Mesendoderm (in vitro differentiated cells): ENCODE data around the gene SPACA4.
A peak's percentile ranks its signal among the peaks of the same experiment; 100 is the strongest.

ENCODE experiments used
- DNase-seq: peaks from one replicate; pipeline ENCODE4 v3.0.0; 2013
- H2AK5ac ChIP-seq: 2 replicates; pipeline ENCODE4 v1.6.1; 2013; ENCODE audit warnings: low read length, inconsistent platforms
- H2BK120ac ChIP-seq: 2 replicates; pipeline ENCODE4 v1.6.1; 2013; ENCODE audit warnings: low read depth, mild to moderate bottlenecking, low read length, moderate library complexity, mixed read lengths
- H2BK15ac ChIP-seq: replicated peaks from 2 replicates; pipeline ENCODE4 v1.6.1; 2013; ENCODE audit warnings: low read depth, mild to moderate bottlenecking, moderate library complexity
- H2BK5ac ChIP-seq: 2 replicates; pipeline ENCODE4 v1.6.1; 2013; ENCODE audit warnings: low read length, inconsistent platforms
- H3K18ac ChIP-seq: 2 replicates; pipeline ENCODE4 v1.6.1; 2013; ENCODE audit warnings: mild to moderate bottlenecking, low read length, mixed read lengths
- H3K23ac ChIP-seq: one replicate; pipeline ENCODE4 v1.6.1; 2013; ENCODE audit warnings: low read length
- H3K27ac ChIP-seq: 2 replicates; pipeline ENCODE4 v1.5.1; 2013; ENCODE audit warnings: low read depth, mild to moderate bottlenecking, inconsistent platforms, low read length, moderate library complexity
- H3K27me3 ChIP-seq: 2 replicates; pipeline ENCODE4 v1.6.1; 2013; ENCODE audit warnings: low read length, control low read depth, mild to moderate bottlenecking, inconsistent platforms; ENCODE audit not compliant: insufficient read depth, poor library complexity
- H3K36me3 ChIP-seq: 2 replicates; pipeline ENCODE4 v1.6.1; 2013; ENCODE audit warnings: low read length, inconsistent platforms; ENCODE audit not compliant: control insufficient read depth, insufficient read depth
- H3K4ac ChIP-seq: one replicate; pipeline ENCODE4 v1.6.1; 2013; ENCODE audit warnings: low read depth, mild to moderate bottlenecking, low read length, moderate library complexity
- H3K4me1 ChIP-seq: 2 replicates; pipeline ENCODE4 v1.6.1; 2013; ENCODE audit warnings: low read depth, low read length, inconsistent platforms; ENCODE audit not compliant: control insufficient read depth
- H3K4me2 ChIP-seq: 2 replicates; pipeline ENCODE4 v1.6.1; 2013; ENCODE audit warnings: low read length
- H3K4me3 ChIP-seq: 2 replicates; pipeline ENCODE4 v1.5.1; 2013; ENCODE audit warnings: mild to moderate bottlenecking, low read length
- H3K56ac ChIP-seq: one replicate; pipeline ENCODE4 v1.6.1; 2013; ENCODE audit warnings: low read length
- H3K79me1 ChIP-seq: 2 replicates; pipeline ENCODE4 v1.6.1; 2013; ENCODE audit warnings: low read length, inconsistent platforms
- H3K79me2 ChIP-seq: 2 replicates; pipeline ENCODE4 v1.6.1; 2013; ENCODE audit warnings: mild to moderate bottlenecking, low read length; ENCODE audit not compliant: control insufficient read depth, insufficient read depth
- H3K9ac ChIP-seq: 2 replicates; pipeline ENCODE4 v1.6.1; 2013; ENCODE audit warnings: low read length, inconsistent platforms
- H4K5ac ChIP-seq: one replicate; pipeline ENCODE4 v1.6.1; 2013; ENCODE audit warnings: low read length
- H4K8ac ChIP-seq: one replicate; pipeline ENCODE4 v1.6.1; 2013; ENCODE audit warnings: low read depth, mild to moderate bottlenecking, control low read depth, low read length, moderate library complexity
- WGBS: extraction: QIAGEN DNeasy Blood & Tissue Kit; methylation state at CpG from one replicate; pipeline ENCODE4 v1.1.7; 2013; ENCODE audit warnings: low lambda C conversion rate, missing lambda C conversion rate; ENCODE audit not compliant: insufficient coverage; ENCODE audit errors: extremely low coverage; 5-methylcytosine and 5-hydroxymethylcytosine counted together

The SPACA4 gene

GRCh38 chr19:48656840-48657474 lies 50.4 kb downstream of the SPACA4 start:
- Histone ChIP-seq H3K79me2 (no peaks in the 10 kb centered on the region), H3K23ac (no peak overlapping the region), H3K18ac (no peak overlapping the region), H2BK5ac (no peak overlapping the region), H3K4me2 (no peak overlapping the region), H4K5ac (no peak overlapping the region), H2BK120ac (no peak overlapping the region), H3K36me3 (no peaks in the 10 kb centered on the region), H2AK5ac (no peak overlapping the region), H3K9ac (no peak overlapping the region), H4K8ac (no peak overlapping the region), H3K27ac (no peak overlapping the region), H3K4me1 (peaks cover 5% of the 10 kb centered on the region), H3K4me3 (no peak overlapping the region), H3K79me1 (no peaks in the 10 kb centered on the region), H3K4ac (no peak overlapping the region), H3K27me3 (no peaks in the 10 kb centered on the region), H3K56ac (peak overlapping the region; percentile 47), H2BK15ac (no peak overlapping the region)
- peak; percentile 87 for DNase-seq
- WGBS = no CpG with 5 or more reads among the region's 16 CpGs
